Measurements from ENCODE around the gene C15orf40.

Gene C15orf40

GRCh38 chr15:82992436-82992998, 18.9 kb downstream of the C15orf40 start:
- no peak for DNase-seq

GRCh38 chr15:82986442-82986780, 25.0 kb downstream of the C15orf40 start:
- DNase-seq, result no peak

GRCh38 chr15:82985688-82986441, 25.6 kb downstream of the C15orf40 start, which contains the start of gene RAMAC:
RAMAC (plus strand) TSS chr15:82986210; CDS start chr15:82989019, 2,809 bp downstream.
- peak; percentile 68 for DNase-seq

- no peak for DNase-seq
Observed at GRCh38 chr15:82980981-82981380, 30.5 kb downstream of the C15orf40 start.

GRCh38 chr15:82979726-82980125, 31.7 kb downstream of the C15orf40 start:
- no peak for DNase-seq

GRCh38 chr15:82978438-82978837, 33.0 kb downstream of the C15orf40 start:
- no peak for DNase-seq

GRCh38 chr15:82977076-82977475, 34.4 kb downstream of the C15orf40 start:
- no peak for DNase-seq

- DNase-seq, result no peak
Observed at GRCh38 chr15:82972990-82973389, 38.4 kb downstream of the C15orf40 start.

GRCh38 chr15:82971218-82971984, 40.0 kb downstream of the C15orf40 start:
- DNase-seq, result no peak

- DNase-seq, result no peak
Observed at GRCh38 chr15:82970696-82971095, 40.7 kb downstream of the C15orf40 start.

GRCh38 chr15:82970078-82970686, 41.3 kb downstream of the C15orf40 start:
- DNase-seq, result no peak

- DNase-seq, result no peak
Observed at GRCh38 chr15:82969353-82969752, 42.1 kb downstream of the C15orf40 start.

GRCh38 chr15:82968066-82968465, 43.4 kb downstream of the C15orf40 start:
- no peak for DNase-seq

GRCh38 chr15:82966671-82967071, 44.8 kb downstream of the C15orf40 start:
- DNase-seq, result no peak

GRCh38 chr15:82964890-82965289, 46.5 kb downstream of the C15orf40 start:
- no peak for DNase-seq

- no peak for DNase-seq
Observed at GRCh38 chr15:82963471-82964341, 47.7 kb downstream of the C15orf40 start.

- no peak for DNase-seq
Observed at GRCh38 chr15:82960766-82961165, 50.7 kb downstream of the C15orf40 start.

GRCh38 chr15:82959423-82959822, 52.0 kb downstream of the C15orf40 start:
- DNase-seq, result no peak

- no peak for DNase-seq
Observed at GRCh38 chr15:82958638-82959037, 52.8 kb downstream of the C15orf40 start.

GRCh38 chr15:82952158-82953081, 59.0 kb downstream of the C15orf40 start, which contains the start of gene HOMER2:
HOMER2 (minus strand) TSS chr15:82952720; CDS start chr15:82952535, 185 bp downstream.
- no peak for DNase-seq

- no peak for DNase-seq
Observed at GRCh38 chr15:82951472-82952157, 59.8 kb downstream of the C15orf40 start.

All from NCI-H2029 treated with DMSO at 0.1 percent for 48 hours (cell line).